Measurements from ENCODE around the gene ARHGAP4.

ARHGAP4 gene

GRCh38 chrX:153871946-153872878 is 53.9 kb downstream of the ARHGAP4 start:
- H3K9ac ChIP-seq (ENCODE audit: low read depth, low read length, poor library complexity), result peak overlapping the region; percentile 60
- no peak overlapping the region for H3K27ac ChIP-seq (replicated peaks; ENCODE audit: low read length)
- no CpG with 5 or more reads among the region's 29 CpGs for WGBS, 2 donors (ENCODE audit: extremely low coverage in 2 of 2, insufficient read length in 2 of 2, insufficient replicate concordance in 1 of 2)
- no peaks in the 10 kb centered on the region for H3K79me1 ChIP-seq (ENCODE audit: low read depth, low read length)
- no peak overlapping the region for H3K4me3 ChIP-seq (ENCODE audit: low read length in 2 of 2)
- peak overlapping the region; percentile 38 for H3K18ac ChIP-seq (ENCODE audit: low read length)
- no peak overlapping the region for H3K4ac ChIP-seq (ENCODE audit: low read length)
- peaks cover 0 to 24% of the 10 kb centered on the region in 2 donors for H3K36me3 ChIP-seq (replicated peaks in 1 of 2; ENCODE audit: control insufficient read depth in 2 of 2, insufficient read depth in 2 of 2, low read length in 2 of 2)
- H4K8ac ChIP-seq (ENCODE audit: low read depth, low read length), result no peak overlapping the region
- DNase-seq (ENCODE audit: low spot score), result no peak
- H2AK5ac ChIP-seq (ENCODE audit: low read depth, low read length), result no peak overlapping the region
- peaks cover 0 to 11% (median 2%) of the 10 kb centered on the region in 3 experiments for H3K27me3 ChIP-seq (ENCODE audit: control insufficient read depth in 3 of 3, insufficient read depth in 3 of 3, low read depth in 1 of 3, low read length in 3 of 3)
- H3K14ac ChIP-seq (ENCODE audit: low read length), result no peak overlapping the region
- peaks cover 22 to 33% of the 10 kb centered on the region in 2 donors for H3K4me1 ChIP-seq (ENCODE audit: control insufficient read depth in 2 of 2, insufficient read depth in 1 of 2, low read depth in 1 of 2, low read length in 2 of 2)
- no peak overlapping the region for H2BK120ac ChIP-seq (ENCODE audit: low read depth, low read length)
- H2BK15ac ChIP-seq (ENCODE audit: low read length), result peak overlapping the region; percentile 37
- H2BK12ac ChIP-seq (ENCODE audit: low read length), result no peak overlapping the region
- H4K91ac ChIP-seq (ENCODE audit: low read depth, low read length, poor library complexity), result no peak overlapping the region
- H3K4me2 ChIP-seq (ENCODE audit: insufficient read depth, low read length, poor library complexity, severe bottlenecking), result no peak overlapping the region
- H2AFZ ChIP-seq (ENCODE audit: low read length), result no peak overlapping the region
- H3K9me3 ChIP-seq (replicated peaks in 1 of 2; ENCODE audit: control insufficient read depth in 2 of 2, insufficient read depth in 1 of 2, low read depth in 1 of 2, low read length in 2 of 2), result no peaks in the 10 kb centered on the region
- no peak overlapping the region for H3K23ac ChIP-seq (ENCODE audit: low read depth, low read length, poor library complexity)
- H2BK5ac ChIP-seq (ENCODE audit: low read length), result no peak overlapping the region

- H2AFZ ChIP-seq (ENCODE audit: low read length), result no peak overlapping the region
- no peak overlapping the region for H3K4me2 ChIP-seq (ENCODE audit: insufficient read depth, low read length, poor library complexity, severe bottlenecking)
- no peaks in the 10 kb centered on the region for H3K9me3 ChIP-seq (replicated peaks in 1 of 2; ENCODE audit: control insufficient read depth in 2 of 2, insufficient read depth in 1 of 2, low read depth in 1 of 2, low read length in 2 of 2)
- no peak overlapping the region for H3K4me3 ChIP-seq (ENCODE audit: low read length in 2 of 2)
- H3K27me3 ChIP-seq (ENCODE audit: control insufficient read depth in 3 of 3, insufficient read depth in 3 of 3, low read depth in 1 of 3, low read length in 3 of 3), result peaks cover 0 to 11% (median 2%) of the 10 kb centered on the region in 3 experiments
- H2AK5ac ChIP-seq (ENCODE audit: low read depth, low read length), result no peak overlapping the region
- no peak overlapping the region for H3K4ac ChIP-seq (ENCODE audit: low read length)
- H3K9ac ChIP-seq (ENCODE audit: low read depth, low read length, poor library complexity), result no peak overlapping the region
- H4K8ac ChIP-seq (ENCODE audit: low read depth, low read length), result no peak overlapping the region
- no peak overlapping the region for H2BK120ac ChIP-seq (ENCODE audit: low read depth, low read length)
- no peak overlapping the region for H2BK5ac ChIP-seq (ENCODE audit: low read length)
- DNase-seq (ENCODE audit: low spot score), result no peak
- H3K36me3 ChIP-seq (replicated peaks in 1 of 2; ENCODE audit: control insufficient read depth in 2 of 2, insufficient read depth in 2 of 2, low read length in 2 of 2), result peaks cover 0 to 30% of the 10 kb centered on the region in 2 donors
- no peak overlapping the region for H4K91ac ChIP-seq (ENCODE audit: low read depth, low read length, poor library complexity)
- H3K14ac ChIP-seq (ENCODE audit: low read length), result no peak overlapping the region
- no peak overlapping the region for H3K23ac ChIP-seq (ENCODE audit: low read depth, low read length, poor library complexity)
- H3K18ac ChIP-seq (ENCODE audit: low read length), result no peak overlapping the region
- no peak overlapping the region for H3K27ac ChIP-seq (replicated peaks; ENCODE audit: low read length)
- no peak overlapping the region for H2BK15ac ChIP-seq (ENCODE audit: low read length)
- no CpG with 5 or more reads among the region's 6 CpGs for WGBS, 2 donors (ENCODE audit: extremely low coverage in 2 of 2, insufficient read length in 2 of 2, insufficient replicate concordance in 1 of 2)
- H2BK12ac ChIP-seq (ENCODE audit: low read length), result no peak overlapping the region
- no peaks in the 10 kb centered on the region for H3K79me1 ChIP-seq (ENCODE audit: low read depth, low read length)
- peaks cover 22 to 33% of the 10 kb centered on the region in 2 donors for H3K4me1 ChIP-seq (ENCODE audit: control insufficient read depth in 2 of 2, insufficient read depth in 1 of 2, low read depth in 1 of 2, low read length in 2 of 2)
Observed at GRCh38 chrX:153871451-153871850, 54.6 kb downstream of the ARHGAP4 start.

- H3K9ac ChIP-seq (ENCODE audit: low read depth, low read length, poor library complexity), result no peak overlapping the region
- no peak overlapping the region for H3K4ac ChIP-seq (ENCODE audit: low read length)
- H2BK15ac ChIP-seq (ENCODE audit: low read length), result no peak overlapping the region
- WGBS, 2 donors (ENCODE audit: extremely low coverage in 2 of 2, insufficient read length in 2 of 2, insufficient replicate concordance in 1 of 2), result no CpG with 5 or more reads among the region's 21 CpGs
- no peak overlapping the region for H2BK120ac ChIP-seq (ENCODE audit: low read depth, low read length)
- no peak overlapping the region for H2BK5ac ChIP-seq (ENCODE audit: low read length)
- peaks cover 0 to 35% of the 10 kb centered on the region in 2 donors for H3K36me3 ChIP-seq (replicated peaks in 1 of 2; ENCODE audit: control insufficient read depth in 2 of 2, insufficient read depth in 2 of 2, low read length in 2 of 2)
- H3K23ac ChIP-seq (ENCODE audit: low read depth, low read length, poor library complexity), result no peak overlapping the region
- DNase-seq (ENCODE audit: low spot score), result no peak
- H3K14ac ChIP-seq (ENCODE audit: low read length), result no peak overlapping the region
- H4K91ac ChIP-seq (ENCODE audit: low read depth, low read length, poor library complexity), result no peak overlapping the region
- H4K8ac ChIP-seq (ENCODE audit: low read depth, low read length), result no peak overlapping the region
- no peak overlapping the region for H3K27ac ChIP-seq (replicated peaks; ENCODE audit: low read length)
- no peak overlapping the region for H2AFZ ChIP-seq (ENCODE audit: low read length)
- no peak overlapping the region for H3K4me2 ChIP-seq (ENCODE audit: insufficient read depth, low read length, poor library complexity, severe bottlenecking)
- peaks cover 0 to 11% (median 0%) of the 10 kb centered on the region in 3 experiments for H3K27me3 ChIP-seq (ENCODE audit: control insufficient read depth in 3 of 3, insufficient read depth in 3 of 3, low read depth in 1 of 3, low read length in 3 of 3)
- H3K4me3 ChIP-seq (ENCODE audit: low read length in 2 of 2), result no peak overlapping the region
- no peak overlapping the region for H3K18ac ChIP-seq (ENCODE audit: low read length)
- peaks cover 19 to 30% of the 10 kb centered on the region in 2 donors for H3K4me1 ChIP-seq (ENCODE audit: control insufficient read depth in 2 of 2, insufficient read depth in 1 of 2, low read depth in 1 of 2, low read length in 2 of 2)
- H3K9me3 ChIP-seq (replicated peaks in 1 of 2; ENCODE audit: control insufficient read depth in 2 of 2, insufficient read depth in 1 of 2, low read depth in 1 of 2, low read length in 2 of 2), result no peaks in the 10 kb centered on the region
- H2AK5ac ChIP-seq (ENCODE audit: low read depth, low read length), result no peak overlapping the region
- H2BK12ac ChIP-seq (ENCODE audit: low read length), result no peak overlapping the region
- no peaks in the 10 kb centered on the region for H3K79me1 ChIP-seq (ENCODE audit: low read depth, low read length)
Observed at GRCh38 chrX:153870791-153871360, 55.2 kb downstream of the ARHGAP4 start.

DNA sequence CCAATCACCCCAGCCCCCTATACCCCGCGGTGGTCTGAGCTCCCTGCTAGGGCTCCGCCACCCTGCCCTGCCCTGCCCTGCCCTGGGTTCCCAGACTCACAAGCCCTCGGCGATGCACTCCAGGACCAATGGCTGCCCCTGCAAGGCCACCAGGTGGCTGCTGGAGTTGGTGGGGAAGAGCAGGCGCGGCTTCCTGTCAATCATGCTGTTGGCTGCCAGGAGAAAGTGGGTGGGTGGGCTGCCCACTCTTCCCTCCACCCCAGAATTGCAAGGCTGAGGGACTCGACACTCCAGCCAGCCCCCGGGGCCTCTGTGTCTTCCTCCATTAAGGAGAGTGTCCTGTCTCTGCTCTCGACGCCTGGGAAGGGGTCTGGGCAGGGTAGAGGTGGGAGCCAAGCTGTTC is 55.8 kb downstream of the ARHGAP4 start:
- no peak overlapping the region for H3K23ac ChIP-seq (ENCODE audit: low read depth, low read length, poor library complexity)
- no peak overlapping the region for H2BK12ac ChIP-seq (ENCODE audit: low read length)
- H3K79me1 ChIP-seq (ENCODE audit: low read depth, low read length), result no peaks in the 10 kb centered on the region
- H2AFZ ChIP-seq (ENCODE audit: low read length), result no peak overlapping the region
- H2BK15ac ChIP-seq (ENCODE audit: low read length), result no peak overlapping the region
- no peak overlapping the region for H3K4me2 ChIP-seq (ENCODE audit: insufficient read depth, low read length, poor library complexity, severe bottlenecking)
- H3K36me3 ChIP-seq (replicated peaks in 1 of 2; ENCODE audit: control insufficient read depth in 2 of 2, insufficient read depth in 2 of 2, low read length in 2 of 2), result peaks cover 0 to 38% of the 10 kb centered on the region in 2 donors
- H3K18ac ChIP-seq (ENCODE audit: low read length), result no peak overlapping the region
- no peak overlapping the region for H3K14ac ChIP-seq (ENCODE audit: low read length)
- no peak overlapping the region for H2BK5ac ChIP-seq (ENCODE audit: low read length)
- no peak overlapping the region for H3K9ac ChIP-seq (ENCODE audit: low read depth, low read length, poor library complexity)
- H3K27me3 ChIP-seq (ENCODE audit: control insufficient read depth in 3 of 3, insufficient read depth in 3 of 3, low read depth in 1 of 3, low read length in 3 of 3), result peaks cover 0 to 11% (median 0%) of the 10 kb centered on the region in 3 experiments
- no peak for DNase-seq (ENCODE audit: low spot score)
- H2BK120ac ChIP-seq (ENCODE audit: low read depth, low read length), result no peak overlapping the region
- no peak overlapping the region for H3K4ac ChIP-seq (ENCODE audit: low read length)
- peaks cover 19 to 30% of the 10 kb centered on the region in 2 donors for H3K4me1 ChIP-seq (ENCODE audit: control insufficient read depth in 2 of 2, insufficient read depth in 1 of 2, low read depth in 1 of 2, low read length in 2 of 2)
- H3K9me3 ChIP-seq (replicated peaks in 1 of 2; ENCODE audit: control insufficient read depth in 2 of 2, insufficient read depth in 1 of 2, low read depth in 1 of 2, low read length in 2 of 2), result no peaks in the 10 kb centered on the region
- no peak overlapping the region for H3K27ac ChIP-seq (replicated peaks; ENCODE audit: low read length)
- H3K4me3 ChIP-seq (ENCODE audit: low read length in 2 of 2), result no peak overlapping the region
- H4K8ac ChIP-seq (ENCODE audit: low read depth, low read length), result no peak overlapping the region
- WGBS, 2 donors (ENCODE audit: extremely low coverage in 2 of 2, insufficient read length in 2 of 2, insufficient replicate concordance in 1 of 2), result no CpG with 5 or more reads among the region's 11 CpGs
- no peak overlapping the region for H4K91ac ChIP-seq (ENCODE audit: low read depth, low read length, poor library complexity)
- H2AK5ac ChIP-seq (ENCODE audit: low read depth, low read length), result no peak overlapping the region
